NT2/D1 (cell line): ENCODE data around the gene FEZF2.

Experiments used
- YY1 ChIP-seq: IDR thresholded peaks from 2 replicates; pipeline ENCODE4 v1.6.1; 2011; ENCODE audit not compliant: insufficient read length, insufficient read depth
- ZNF274 ChIP-seq: IDR thresholded peaks from 2 replicates; pipeline ENCODE4 v1.6.1; 2011; ENCODE audit warnings: mild to moderate bottlenecking, low read depth, low read length

DNA sequence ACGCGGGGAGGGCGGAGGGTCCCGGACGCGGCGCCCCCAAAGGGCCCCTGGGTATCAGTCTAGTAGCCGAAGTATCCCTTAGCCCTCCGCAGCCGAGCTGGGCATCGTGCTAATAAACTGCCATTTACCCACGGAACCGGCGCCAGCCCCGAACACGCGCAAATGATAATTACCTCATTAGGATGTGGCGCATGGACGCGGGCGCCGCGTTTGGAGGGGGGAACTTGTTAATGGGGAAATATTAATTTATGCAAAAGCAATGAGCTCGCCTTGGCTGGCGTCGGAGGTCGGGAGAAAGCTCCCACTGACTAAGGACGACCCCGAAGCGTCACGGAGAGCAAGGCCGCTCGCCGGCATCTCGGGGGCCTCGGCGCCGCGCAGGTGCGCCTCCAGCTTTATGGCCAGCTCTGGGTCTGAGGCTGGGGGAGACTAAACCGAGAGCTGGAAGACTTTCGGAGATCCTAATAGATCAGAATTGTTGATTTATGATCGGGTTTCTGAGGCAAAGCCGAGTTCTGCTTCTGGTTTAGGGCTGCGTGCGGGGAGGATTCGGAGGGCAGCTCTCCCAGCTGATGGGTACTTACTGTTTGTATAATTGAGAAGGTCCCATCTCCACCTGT is 474 bp upstream of the FEZF2 start:
- TF ChIP-seq YY1, result no peak
- no peak for TF ChIP-seq ZNF274
